Neural cell (in vitro differentiated cells): ENCODE data around the gene RYK.

Experiments used
- EP300 ChIP-seq: fragments of 450-650 bp; conservative IDR thresholded peaks from 2 replicates; pipeline ENCODE4 v1.6.1; 2014; ENCODE audit warnings: antibody characterized with exemption, mild to moderate bottlenecking, moderate library complexity; ENCODE audit not compliant: poor library complexity, severe bottlenecking
- EZH2 ChIP-seq: fragments of 200-600, 300-800 bp; shearing (Covaris generic), sonication (generic); IDR thresholded peaks from 2 replicates; pipeline ENCODE4 v1.6.1; 2014; ENCODE audit warnings: antibody characterized with exemption, low read length, borderline replicate concordance, mild to moderate bottlenecking; ENCODE audit not compliant: insufficient read depth, poor library complexity, severe bottlenecking
- MXI1 ChIP-seq: fragments of 450-650 bp; conservative IDR thresholded peaks from 2 replicates; pipeline ENCODE4 v1.6.1; 2014; ENCODE audit warnings: antibody characterized with exemption, mild to moderate bottlenecking; ENCODE audit not compliant: poor library complexity, severe bottlenecking
- POLR2AphosphoS5 ChIP-seq: IDR thresholded peaks from 2 replicates; pipeline ENCODE4 v1.6.1; 2012
- TAF1 ChIP-seq: IDR thresholded peaks from 2 replicates; pipeline ENCODE4 v1.6.1; 2012; ENCODE audit warnings: low read depth
- TF ChIP-seq, protein P1 (sequence below): fragments of 450-650 bp; IDR thresholded peaks from 2 replicates; pipeline ENCODE4 v1.5.1; 2014; ENCODE audit warnings: antibody characterized with exemption, mild to moderate bottlenecking, moderate library complexity; ENCODE audit not compliant: poor library complexity, severe bottlenecking
- TF ChIP-seq, protein P2 (sequence below): IDR thresholded peaks from 2 replicates; pipeline ENCODE4 v1.6.1; 2012; ENCODE audit warnings: borderline replicate concordance

DNA sequence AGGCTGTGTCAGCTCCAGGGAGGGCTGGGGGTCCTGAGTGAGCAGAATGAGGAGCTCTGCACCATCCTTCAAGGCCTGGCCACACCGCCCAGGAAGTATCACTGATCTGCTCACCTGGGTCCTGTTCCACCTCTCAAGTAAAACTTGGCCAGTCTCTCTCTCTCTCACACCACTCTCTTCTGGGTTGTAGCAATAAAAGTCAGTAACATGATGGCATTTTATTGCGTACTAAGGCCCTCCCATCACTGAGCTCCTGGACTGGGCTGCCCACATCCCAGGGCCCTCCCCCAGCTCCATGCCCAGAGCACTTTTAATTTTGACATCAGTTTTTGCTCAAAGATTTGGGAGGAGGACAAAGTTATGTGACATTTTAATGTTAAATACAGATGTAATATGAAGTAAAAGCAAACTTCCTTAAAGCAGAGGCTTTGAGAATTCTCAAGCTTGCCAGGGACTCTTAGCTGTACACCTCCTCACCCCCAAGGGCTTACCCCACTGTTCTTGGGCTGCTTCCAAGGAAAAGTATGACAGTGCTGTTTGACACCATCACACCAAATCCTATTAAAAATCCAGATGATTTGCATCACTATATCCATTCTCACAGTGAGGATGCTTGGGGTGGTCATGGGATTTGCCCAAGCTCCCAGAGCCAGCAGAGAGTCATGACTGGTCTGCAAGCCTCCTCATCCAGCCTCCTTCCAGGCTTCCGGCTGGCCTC lies 115.8 kb downstream of the RYK start:
- TF ChIP-seq, protein P1, sequence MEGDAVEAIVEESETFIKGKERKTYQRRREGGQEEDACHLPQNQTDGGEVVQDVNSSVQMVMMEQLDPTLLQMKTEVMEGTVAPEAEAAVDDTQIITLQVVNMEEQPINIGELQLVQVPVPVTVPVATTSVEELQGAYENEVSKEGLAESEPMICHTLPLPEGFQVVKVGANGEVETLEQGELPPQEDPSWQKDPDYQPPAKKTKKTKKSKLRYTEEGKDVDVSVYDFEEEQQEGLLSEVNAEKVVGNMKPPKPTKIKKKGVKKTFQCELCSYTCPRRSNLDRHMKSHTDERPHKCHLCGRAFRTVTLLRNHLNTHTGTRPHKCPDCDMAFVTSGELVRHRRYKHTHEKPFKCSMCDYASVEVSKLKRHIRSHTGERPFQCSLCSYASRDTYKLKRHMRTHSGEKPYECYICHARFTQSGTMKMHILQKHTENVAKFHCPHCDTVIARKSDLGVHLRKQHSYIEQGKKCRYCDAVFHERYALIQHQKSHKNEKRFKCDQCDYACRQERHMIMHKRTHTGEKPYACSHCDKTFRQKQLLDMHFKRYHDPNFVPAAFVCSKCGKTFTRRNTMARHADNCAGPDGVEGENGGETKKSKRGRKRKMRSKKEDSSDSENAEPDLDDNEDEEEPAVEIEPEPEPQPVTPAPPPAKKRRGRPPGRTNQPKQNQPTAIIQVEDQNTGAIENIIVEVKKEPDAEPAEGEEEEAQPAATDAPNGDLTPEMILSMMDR, result no peak
- TF ChIP-seq MXI1, result no peak
- no peak for TF ChIP-seq TAF1
- no peak for TF ChIP-seq EZH2
- TF ChIP-seq, protein P2, sequence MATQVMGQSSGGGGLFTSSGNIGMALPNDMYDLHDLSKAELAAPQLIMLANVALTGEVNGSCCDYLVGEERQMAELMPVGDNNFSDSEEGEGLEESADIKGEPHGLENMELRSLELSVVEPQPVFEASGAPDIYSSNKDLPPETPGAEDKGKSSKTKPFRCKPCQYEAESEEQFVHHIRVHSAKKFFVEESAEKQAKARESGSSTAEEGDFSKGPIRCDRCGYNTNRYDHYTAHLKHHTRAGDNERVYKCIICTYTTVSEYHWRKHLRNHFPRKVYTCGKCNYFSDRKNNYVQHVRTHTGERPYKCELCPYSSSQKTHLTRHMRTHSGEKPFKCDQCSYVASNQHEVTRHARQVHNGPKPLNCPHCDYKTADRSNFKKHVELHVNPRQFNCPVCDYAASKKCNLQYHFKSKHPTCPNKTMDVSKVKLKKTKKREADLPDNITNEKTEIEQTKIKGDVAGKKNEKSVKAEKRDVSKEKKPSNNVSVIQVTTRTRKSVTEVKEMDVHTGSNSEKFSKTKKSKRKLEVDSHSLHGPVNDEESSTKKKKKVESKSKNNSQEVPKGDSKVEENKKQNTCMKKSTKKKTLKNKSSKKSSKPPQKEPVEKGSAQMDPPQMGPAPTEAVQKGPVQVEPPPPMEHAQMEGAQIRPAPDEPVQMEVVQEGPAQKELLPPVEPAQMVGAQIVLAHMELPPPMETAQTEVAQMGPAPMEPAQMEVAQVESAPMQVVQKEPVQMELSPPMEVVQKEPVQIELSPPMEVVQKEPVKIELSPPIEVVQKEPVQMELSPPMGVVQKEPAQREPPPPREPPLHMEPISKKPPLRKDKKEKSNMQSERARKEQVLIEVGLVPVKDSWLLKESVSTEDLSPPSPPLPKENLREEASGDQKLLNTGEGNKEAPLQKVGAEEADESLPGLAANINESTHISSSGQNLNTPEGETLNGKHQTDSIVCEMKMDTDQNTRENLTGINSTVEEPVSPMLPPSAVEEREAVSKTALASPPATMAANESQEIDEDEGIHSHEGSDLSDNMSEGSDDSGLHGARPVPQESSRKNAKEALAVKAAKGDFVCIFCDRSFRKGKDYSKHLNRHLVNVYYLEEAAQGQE, result no peak
- no peak for TF ChIP-seq POLR2AphosphoS5
- TF ChIP-seq EP300, result no peak
